ENCODE measurements around the gene SLC25A24.

DNA sequence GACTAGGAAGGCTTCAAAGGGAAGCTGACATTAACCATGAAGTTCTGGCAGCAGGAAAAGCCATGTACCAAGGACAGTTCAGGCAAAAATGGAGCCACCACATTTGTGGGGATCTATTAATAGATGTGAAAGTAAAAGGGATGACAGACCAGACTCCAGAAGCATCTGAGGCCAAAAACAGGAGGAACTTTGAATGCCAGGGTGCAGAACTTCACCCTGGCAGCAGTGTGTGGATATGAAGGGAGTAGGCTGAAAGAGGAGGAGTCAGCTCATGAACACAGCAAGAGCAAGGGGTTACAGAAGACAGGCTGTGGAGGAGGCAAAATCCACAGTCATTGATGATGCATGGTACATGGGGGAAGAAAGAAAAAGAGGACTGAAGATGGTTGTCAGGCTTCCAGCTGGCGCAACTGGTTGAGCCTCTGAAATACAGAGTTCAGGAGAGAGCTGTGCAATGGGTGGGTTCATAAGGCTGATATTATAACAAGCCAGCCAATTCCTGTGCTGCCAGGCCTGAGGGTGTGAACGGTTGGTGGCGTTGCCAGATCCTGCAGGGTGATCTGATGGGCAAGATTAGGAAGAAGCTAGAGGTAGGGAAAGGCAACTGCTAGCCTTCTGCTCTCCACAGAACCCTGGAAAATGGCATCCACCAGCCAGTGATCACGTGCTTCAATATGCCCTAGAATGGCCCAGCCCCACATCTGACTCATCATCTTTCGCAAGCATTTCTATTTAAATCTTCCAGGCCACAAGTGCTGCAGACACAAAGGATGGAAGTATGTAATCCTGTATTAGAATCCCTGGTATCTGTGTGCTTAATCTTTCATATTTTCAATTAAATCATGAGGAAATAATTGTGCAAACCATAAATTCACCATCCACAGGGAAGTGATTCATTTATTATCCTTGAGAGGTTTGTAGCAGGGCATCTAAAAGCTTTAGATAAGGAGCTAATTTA, 81.9 kb downstream of the SLC25A24 start:
- TF ChIP-seq, protein P1, sequence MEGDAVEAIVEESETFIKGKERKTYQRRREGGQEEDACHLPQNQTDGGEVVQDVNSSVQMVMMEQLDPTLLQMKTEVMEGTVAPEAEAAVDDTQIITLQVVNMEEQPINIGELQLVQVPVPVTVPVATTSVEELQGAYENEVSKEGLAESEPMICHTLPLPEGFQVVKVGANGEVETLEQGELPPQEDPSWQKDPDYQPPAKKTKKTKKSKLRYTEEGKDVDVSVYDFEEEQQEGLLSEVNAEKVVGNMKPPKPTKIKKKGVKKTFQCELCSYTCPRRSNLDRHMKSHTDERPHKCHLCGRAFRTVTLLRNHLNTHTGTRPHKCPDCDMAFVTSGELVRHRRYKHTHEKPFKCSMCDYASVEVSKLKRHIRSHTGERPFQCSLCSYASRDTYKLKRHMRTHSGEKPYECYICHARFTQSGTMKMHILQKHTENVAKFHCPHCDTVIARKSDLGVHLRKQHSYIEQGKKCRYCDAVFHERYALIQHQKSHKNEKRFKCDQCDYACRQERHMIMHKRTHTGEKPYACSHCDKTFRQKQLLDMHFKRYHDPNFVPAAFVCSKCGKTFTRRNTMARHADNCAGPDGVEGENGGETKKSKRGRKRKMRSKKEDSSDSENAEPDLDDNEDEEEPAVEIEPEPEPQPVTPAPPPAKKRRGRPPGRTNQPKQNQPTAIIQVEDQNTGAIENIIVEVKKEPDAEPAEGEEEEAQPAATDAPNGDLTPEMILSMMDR (IDR thresholded peaks at IDR 0.05 in 2 of 3, conservative IDR thresholded peaks at IDR 0.05 in 1 of 3; ENCODE audit: insufficient read depth in 2 of 3, low read depth in 1 of 3, low read length in 3 of 3), result no peak
- no peak for TF ChIP-seq EP300 (IDR thresholded peaks at IDR 0.05; ENCODE audit: low read length)
- TF ChIP-seq CBX2 (IDR thresholded peaks at IDR 0.05; ENCODE audit: insufficient read depth, low read length, poor library complexity, severe bottlenecking), result no peak
- TF ChIP-seq KDM1A (IDR thresholded peaks at IDR 0.05), result no peak
- TF ChIP-seq KLF13 (tag; IDR thresholded peaks at IDR 0.05; ENCODE audit: borderline replicate concordance, low read depth), result no peak
- TF ChIP-seq FUS (optimal IDR thresholded peaks at IDR 0.05; ENCODE audit: low read depth, low read length), result no peak
- TF ChIP-seq TBL1XR1 (IDR thresholded peaks at IDR 0.05; ENCODE audit: low read length in 2 of 2), result no peak
- TF ChIP-seq TAF1 (IDR thresholded peaks at IDR 0.05; ENCODE audit: control insufficient read depth, extremely low read depth, insufficient read depth, low read length, severe bottlenecking), result no peak
- no peak for TF ChIP-seq NR3C1 (CRISPR knock-in tag; IDR thresholded peaks at IDR 0.05)
- TF ChIP-seq DMBX1 (CRISPR knock-in tag; IDR thresholded peaks at IDR 0.05; ENCODE audit: borderline replicate concordance), result no peak
- TF ChIP-seq, protein P2, sequence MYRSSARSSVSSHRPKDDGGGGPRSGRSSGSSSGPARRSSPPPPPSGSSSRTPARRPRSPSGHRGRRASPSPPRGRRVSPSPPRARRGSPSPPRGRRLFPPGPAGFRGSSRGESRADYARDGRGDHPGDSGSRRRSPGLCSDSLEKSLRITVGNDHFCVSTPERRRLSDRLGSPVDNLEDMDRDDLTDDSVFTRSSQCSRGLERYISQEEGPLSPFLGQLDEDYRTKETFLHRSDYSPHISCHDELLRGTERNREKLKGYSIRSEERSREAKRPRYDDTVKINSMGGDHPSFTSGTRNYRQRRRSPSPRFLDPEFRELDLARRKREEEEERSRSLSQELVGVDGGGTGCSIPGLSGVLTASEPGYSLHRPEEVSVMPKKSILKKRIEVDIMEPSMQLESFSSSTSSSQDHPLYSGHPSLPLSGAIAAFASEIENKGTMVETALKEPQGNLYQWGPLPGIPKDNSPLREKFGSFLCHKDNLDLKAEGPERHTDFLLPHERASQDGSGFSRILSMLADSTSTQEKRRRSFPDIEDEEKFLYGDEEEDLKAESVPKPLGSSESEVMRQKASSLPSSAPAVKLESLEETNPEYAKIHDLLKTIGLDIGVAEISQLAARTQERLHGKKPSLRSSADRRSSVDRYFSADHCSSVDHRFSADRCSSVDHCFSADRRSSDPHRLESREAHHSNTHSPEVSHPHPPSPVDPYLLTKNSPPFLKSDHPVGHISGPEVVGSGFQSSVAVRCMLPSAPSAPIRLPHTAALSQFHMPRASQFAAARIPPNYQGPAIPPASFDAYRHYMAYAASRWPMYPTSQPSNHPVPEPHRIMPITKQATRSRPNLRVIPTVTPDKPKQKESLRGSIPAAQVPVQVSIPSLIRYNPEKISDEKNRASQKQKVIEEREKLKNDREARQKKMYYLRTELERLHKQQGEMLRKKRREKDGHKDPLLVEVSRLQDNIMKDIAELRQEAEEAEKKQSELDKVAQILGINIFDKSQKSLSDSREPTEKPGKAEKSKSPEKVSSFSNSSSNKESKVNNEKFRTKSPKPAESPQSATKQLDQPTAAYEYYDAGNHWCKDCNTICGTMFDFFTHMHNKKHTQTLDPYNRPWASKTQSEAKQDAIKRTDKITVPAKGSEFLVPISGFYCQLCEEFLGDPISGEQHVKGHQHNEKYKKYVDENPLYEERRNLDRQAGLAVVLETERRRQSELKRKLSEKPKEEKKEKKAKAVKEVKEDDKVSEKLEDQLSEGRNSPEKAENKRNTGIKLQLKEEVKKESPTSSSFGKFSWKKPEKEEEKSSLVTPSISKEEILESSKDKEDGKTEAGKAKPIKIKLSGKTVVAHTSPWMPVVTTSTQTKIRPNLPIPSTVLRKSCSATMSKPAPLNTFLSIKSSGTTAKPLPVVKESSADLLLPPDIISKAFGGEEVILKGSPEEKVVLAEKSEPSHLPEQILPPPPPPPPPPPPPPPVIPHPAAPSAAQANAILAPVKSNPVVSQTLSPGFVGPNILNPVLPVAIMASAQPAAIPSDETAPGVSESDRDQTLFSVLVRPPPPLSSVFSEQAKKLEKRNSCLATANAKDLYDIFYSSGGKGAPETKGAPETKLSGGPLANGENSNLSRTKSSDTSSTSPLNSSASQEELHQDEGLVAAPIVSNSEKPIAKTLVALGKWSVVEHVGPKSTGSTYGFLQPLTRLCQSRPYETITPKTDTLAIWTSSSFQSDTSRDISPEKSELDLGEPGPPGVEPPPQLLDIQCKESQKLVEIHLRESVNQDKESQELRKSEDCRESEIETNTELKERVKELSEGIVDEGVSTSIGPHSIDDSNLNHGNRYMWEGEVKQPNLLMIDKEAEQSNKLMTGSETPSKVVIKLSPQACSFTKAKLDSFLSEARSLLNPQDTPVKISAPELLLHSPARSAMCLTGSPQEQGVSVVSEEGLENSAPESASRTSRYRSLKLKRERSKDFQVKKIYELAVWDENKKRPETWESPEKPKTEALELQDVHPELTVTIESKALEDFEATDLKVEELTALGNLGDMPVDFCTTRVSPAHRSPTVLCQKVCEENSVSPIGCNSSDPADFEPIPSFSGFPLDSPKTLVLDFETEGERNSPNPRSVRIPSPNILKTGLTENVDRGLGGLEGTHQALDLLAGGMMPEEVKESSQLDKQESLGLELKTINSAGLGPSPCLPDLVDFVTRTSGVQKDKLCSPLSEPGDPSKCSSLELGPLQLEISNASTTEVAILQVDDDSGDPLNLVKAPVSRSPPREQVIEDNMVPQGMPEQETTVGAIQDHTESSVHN (IDR thresholded peaks at IDR 0.05; ENCODE audit: borderline replicate concordance in 1 of 2, low read depth in 1 of 2), result no peak
- TF ChIP-seq GABPA (tag; conservative IDR thresholded peaks at IDR 0.05; ENCODE audit: low read depth), result no peak
- no peak for TF ChIP-seq CSDE1 (IDR thresholded peaks at IDR 0.05)
- TF ChIP-seq EZH2 (IDR thresholded peaks at IDR 0.05; ENCODE audit: borderline replicate concordance, low read depth, low read length), result no peak

All from K562 (cell line).